WTC11 (cell line): ENCODE results near the gene PLEKHG5. TPM values are rescaled to one million over a fixed set of nuclear protein-coding genes. Genes with fewer than 3 reads are reported as not detected.

Experiments used
- ATAC-seq: fragments of 200-7000 bp; cut with Tn5 transposase; 2 replicates; pipeline ENCODE4 v1.10.0; 2021; ENCODE audit warnings: mild to moderate bottlenecking, moderate library complexity
- CTCF ChIA-PET: fragments of 300-600 bp; sonication (Branson Sonifier 250); formaldehyde crosslinking; loops from one replicate; lab custom pipeline; 2021; ENCODE audit warnings: antibody characterized with exemption; lab: Charles Lee
- POLR2A ChIA-PET: fragments of 350-600 bp; sonication (Branson Sonifier 250); formaldehyde crosslinking; loops from one replicate; lab custom pipeline; 2021; ENCODE audit warnings: antibody characterized with exemption; lab: Charles Lee
- DNase-seq: peaks from one replicate; pipeline ENCODE4 v3.0.0; 2021; ENCODE audit warnings: low spot score
- H3K27ac Mint-ChIP-seq: 2 replicates; pipeline ENCODE4 v1.8.0; 2021; ENCODE audit warnings: mixed read lengths
- H3K27me3 Mint-ChIP-seq: 2 replicates; pipeline ENCODE4 v1.8.0; 2021; ENCODE audit warnings: low read depth, mild to moderate bottlenecking, moderate library complexity, mixed read lengths
- H3K36me3 Mint-ChIP-seq: 2 replicates; pipeline ENCODE4 v1.8.0; 2021; ENCODE audit warnings: mixed read lengths
- H3K4me1 Mint-ChIP-seq: 2 replicates; pipeline ENCODE4 v1.8.0; 2022; ENCODE audit warnings: mixed read lengths
- H3K4me3 Mint-ChIP-seq: 2 replicates; pipeline ENCODE4 v1.8.0; 2021; ENCODE audit warnings: mild to moderate bottlenecking, moderate library complexity, mixed read lengths
- H3K9me3 Mint-ChIP-seq: 2 replicates; pipeline ENCODE4 v1.8.0; 2021; ENCODE audit warnings: mixed read lengths
- CREM ChIP-seq: sonication (generic); formaldehyde crosslinking; IDR thresholded peaks from 2 replicates; pipeline ENCODE4 v1.8.1; 2022; ENCODE audit warnings: mild to moderate bottlenecking, missing genetic modification reagents, moderate library complexity
- GABPB1 ChIP-seq: sonication (generic); formaldehyde crosslinking; IDR thresholded peaks from 2 replicates; pipeline ENCODE4 v1.8.1; 2023; ENCODE audit warnings: mild to moderate bottlenecking, missing genetic modification reagents
- HMGXB4 ChIP-seq: sonication (generic); formaldehyde crosslinking; IDR thresholded peaks from 2 replicates; pipeline ENCODE4 v1.8.1; 2023; ENCODE audit warnings: mild to moderate bottlenecking, moderate library complexity, missing genetic modification reagents
- JUN ChIP-seq: sonication (generic); formaldehyde crosslinking; IDR thresholded peaks from 2 replicates; pipeline ENCODE4 v1.8.0; 2023; ENCODE audit warnings: mild to moderate bottlenecking, missing genetic modification reagents
- MAX ChIP-seq: sonication (generic); formaldehyde crosslinking; IDR thresholded peaks from 2 replicates; pipeline ENCODE4 v1.8.0; 2022; ENCODE audit warnings: mild to moderate bottlenecking, missing genetic modification reagents
- NR3C1 ChIP-seq: sonication (generic); formaldehyde crosslinking; conservative IDR thresholded peaks from 2 replicates; pipeline ENCODE4 v1.8.1; 2023; ENCODE audit warnings: low read depth, mild to moderate bottlenecking, missing genetic modification reagents
- PREB ChIP-seq: sonication (generic); formaldehyde crosslinking; IDR thresholded peaks from 2 replicates; pipeline ENCODE4 v1.8.1; 2022; ENCODE audit warnings: mild to moderate bottlenecking, missing genetic modification reagents, moderate library complexity, borderline replicate concordance
- RELA ChIP-seq: sonication (generic); formaldehyde crosslinking; IDR thresholded peaks from 2 replicates; pipeline ENCODE4 v1.8.1; 2022; ENCODE audit warnings: missing genetic modification reagents, mild to moderate bottlenecking, borderline replicate concordance
- RORB ChIP-seq: fragments of 250-450 bp; sonication (Bioruptor Pico); IDR thresholded peaks from 2 replicates; pipeline ENCODE4 v1.9.0; 2021; ENCODE audit warnings: mild to moderate bottlenecking
- ZBTB21 ChIP-seq: sonication (generic); formaldehyde crosslinking; IDR thresholded peaks from 2 replicates; pipeline ENCODE4 v1.8.1; 2023; ENCODE audit warnings: mild to moderate bottlenecking, missing genetic modification reagents, borderline replicate concordance
- ZNF423 ChIP-seq: fragments of 250-450 bp; sonication (Bioruptor Pico); IDR thresholded peaks from 2 replicates; pipeline ENCODE4 v2.1.2; 2022; ENCODE audit warnings: mild to moderate bottlenecking, moderate library complexity
- total RNA-seq: library from RNA; stranded (reverse); gene quantifications from 3 replicates; pipeline ENCODE4 v1.2.3, GENCODE V29; 2021
- TF ChIP-seq, protein P1 (sequence below): sonication (generic); formaldehyde crosslinking; IDR thresholded peaks from 2 replicates; pipeline ENCODE4 v1.8.1; 2023; ENCODE audit warnings: mild to moderate bottlenecking, missing genetic modification reagents
- TF ChIP-seq, protein P2 (sequence below): fragments of 200-600 bp; IDR thresholded peaks from 2 replicates; pipeline ENCODE4 v1.8.0; 2022; ENCODE audit warnings: antibody characterized with exemption
- TF ChIP-seq, protein P3 (sequence below): sonication (generic); formaldehyde crosslinking; IDR thresholded peaks from 2 replicates; pipeline ENCODE4 v1.8.0; 2023; ENCODE audit warnings: missing genetic modification reagents

PLEKHG5 gene
- total RNA-seq, 1 experiment from 2014 or later: 27.5 TPM

DNA sequence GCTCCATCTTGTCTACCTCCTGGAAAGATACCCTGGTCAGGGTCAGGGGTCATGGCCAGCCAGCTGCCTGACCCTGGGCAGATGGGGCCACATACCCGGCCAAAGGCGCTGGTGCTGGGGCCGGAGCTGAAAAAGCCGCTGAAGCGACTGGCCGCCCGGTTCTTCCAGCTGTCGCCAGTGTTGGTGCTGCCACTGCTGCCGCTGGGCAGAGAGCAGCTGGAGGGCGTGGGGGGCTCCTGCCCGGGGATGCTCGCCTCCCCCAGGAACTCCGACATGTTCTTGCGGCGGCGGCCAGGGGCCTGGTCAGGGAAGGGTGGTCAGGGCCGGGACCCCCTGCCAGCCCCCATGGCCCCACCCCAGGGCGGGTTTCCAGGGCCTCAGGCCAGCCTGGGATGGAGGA lies 18.3 kb downstream of the PLEKHG5 start (continued):
- TF ChIP-seq, protein P1, sequence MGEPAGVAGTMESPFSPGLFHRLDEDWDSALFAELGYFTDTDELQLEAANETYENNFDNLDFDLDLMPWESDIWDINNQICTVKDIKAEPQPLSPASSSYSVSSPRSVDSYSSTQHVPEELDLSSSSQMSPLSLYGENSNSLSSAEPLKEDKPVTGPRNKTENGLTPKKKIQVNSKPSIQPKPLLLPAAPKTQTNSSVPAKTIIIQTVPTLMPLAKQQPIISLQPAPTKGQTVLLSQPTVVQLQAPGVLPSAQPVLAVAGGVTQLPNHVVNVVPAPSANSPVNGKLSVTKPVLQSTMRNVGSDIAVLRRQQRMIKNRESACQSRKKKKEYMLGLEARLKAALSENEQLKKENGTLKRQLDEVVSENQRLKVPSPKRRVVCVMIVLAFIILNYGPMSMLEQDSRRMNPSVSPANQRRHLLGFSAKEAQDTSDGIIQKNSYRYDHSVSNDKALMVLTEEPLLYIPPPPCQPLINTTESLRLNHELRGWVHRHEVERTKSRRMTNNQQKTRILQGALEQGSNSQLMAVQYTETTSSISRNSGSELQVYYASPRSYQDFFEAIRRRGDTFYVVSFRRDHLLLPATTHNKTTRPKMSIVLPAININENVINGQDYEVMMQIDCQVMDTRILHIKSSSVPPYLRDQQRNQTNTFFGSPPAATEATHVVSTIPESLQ (CRISPR knock-in tag): no peak
- TF ChIP-seq NR3C1 (CRISPR knock-in tag) (no peak), MAX (no peak)
- TF ChIP-seq, all 79 proteins: peak for 0

DNA sequence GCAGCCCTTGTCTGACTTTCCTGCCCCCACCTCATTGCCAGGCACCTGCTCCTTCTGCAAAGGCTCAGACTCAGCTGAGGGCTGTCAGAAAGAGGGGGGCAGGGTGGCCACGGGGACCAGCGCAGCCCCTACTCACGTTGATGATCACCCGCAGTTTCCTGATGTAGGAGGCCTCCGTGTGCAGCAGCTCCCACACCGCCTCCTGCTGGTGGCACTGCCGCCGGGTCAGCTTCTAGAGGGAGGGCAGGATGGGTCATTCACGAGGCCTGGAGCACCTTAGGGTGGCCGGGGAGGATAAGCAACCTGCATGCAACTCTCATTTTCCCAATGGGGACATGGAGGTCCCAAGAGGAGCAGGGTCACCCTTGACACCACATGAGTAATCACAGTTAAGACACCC lies 19.1 kb downstream of the PLEKHG5 start:
- no peaks in the 10 kb centered on the region for H3K9me3 Mint-ChIP-seq
- H3K4me3 Mint-ChIP-seq: peak overlapping the region; percentile 41
- CTCF ChIA-PET: interaction anchor here (0.6 to 6.3 kb wide), 25 partner anchors 8 to 385 kb away, joined by 3 to 73 read pairs (median 6); no protein-coding TSS in a partner anchor
- DNase-seq (peak; percentile 68), ATAC-seq (no peak)
- H3K27ac Mint-ChIP-seq: no peak overlapping the region
- 0 out of 2 replicates have a peak, but pooled peaks have one; percentile 1 for TF ChIP-seq HMGXB4
- no peak for TF ChIP-seq GABPB1 (CRISPR knock-in tag)
- TF ChIP-seq, protein P2, sequence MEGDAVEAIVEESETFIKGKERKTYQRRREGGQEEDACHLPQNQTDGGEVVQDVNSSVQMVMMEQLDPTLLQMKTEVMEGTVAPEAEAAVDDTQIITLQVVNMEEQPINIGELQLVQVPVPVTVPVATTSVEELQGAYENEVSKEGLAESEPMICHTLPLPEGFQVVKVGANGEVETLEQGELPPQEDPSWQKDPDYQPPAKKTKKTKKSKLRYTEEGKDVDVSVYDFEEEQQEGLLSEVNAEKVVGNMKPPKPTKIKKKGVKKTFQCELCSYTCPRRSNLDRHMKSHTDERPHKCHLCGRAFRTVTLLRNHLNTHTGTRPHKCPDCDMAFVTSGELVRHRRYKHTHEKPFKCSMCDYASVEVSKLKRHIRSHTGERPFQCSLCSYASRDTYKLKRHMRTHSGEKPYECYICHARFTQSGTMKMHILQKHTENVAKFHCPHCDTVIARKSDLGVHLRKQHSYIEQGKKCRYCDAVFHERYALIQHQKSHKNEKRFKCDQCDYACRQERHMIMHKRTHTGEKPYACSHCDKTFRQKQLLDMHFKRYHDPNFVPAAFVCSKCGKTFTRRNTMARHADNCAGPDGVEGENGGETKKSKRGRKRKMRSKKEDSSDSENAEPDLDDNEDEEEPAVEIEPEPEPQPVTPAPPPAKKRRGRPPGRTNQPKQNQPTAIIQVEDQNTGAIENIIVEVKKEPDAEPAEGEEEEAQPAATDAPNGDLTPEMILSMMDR: 0 out of 2 replicates have a peak, but pooled peaks have one; percentile 27
- peak; percentile 4; the same call in 1 of the 2 replicates for TF ChIP-seq ZNF423
- H3K36me3 Mint-ChIP-seq: peaks cover 24% of the 10 kb centered on the region
- no peaks in the 10 kb centered on the region for H3K27me3 Mint-ChIP-seq
- H3K4me1 Mint-ChIP-seq: peaks cover 34% of the 10 kb centered on the region
- POLR2A ChIA-PET: interaction anchor here (2.0 kb wide), 1 partner anchor 14 kb away, joined by 10 read pairs; no protein-coding TSS in a partner anchor

DNA sequence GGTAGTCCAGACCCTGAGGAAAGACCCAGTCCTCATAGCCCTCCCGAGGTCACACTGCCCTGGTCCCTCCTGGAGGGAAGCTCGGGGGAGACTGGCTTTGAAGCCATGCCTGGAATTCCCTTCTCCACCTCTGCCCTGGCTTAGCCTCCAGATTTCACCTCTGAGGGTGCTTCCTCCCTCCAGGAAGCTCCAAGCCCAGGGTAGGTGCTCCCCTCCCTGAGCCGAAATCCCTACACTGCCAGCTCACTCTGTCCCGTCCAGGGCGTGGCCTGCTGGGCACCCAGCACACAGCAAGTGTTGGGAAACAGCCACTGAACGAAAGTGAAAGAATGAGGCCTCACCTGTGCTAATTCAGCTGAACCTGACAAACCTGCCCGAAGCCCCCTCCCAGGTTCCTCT lies 19.5 kb downstream of the PLEKHG5 start:
- Mint-ChIP-seq H3K27me3 (no peaks in the 10 kb centered on the region), H3K4me3 (peak overlapping the region; percentile 41), H3K9me3 (no peaks in the 10 kb centered on the region), H3K36me3 (peaks cover 24% of the 10 kb centered on the region), H3K4me1 (peaks cover 30% of the 10 kb centered on the region), H3K27ac (no peak overlapping the region)
- ATAC-seq: no peak
- POLR2A ChIA-PET: interaction anchor here (2.0 kb wide), 1 partner anchor 14 kb away, joined by 10 read pairs; no protein-coding TSS in a partner anchor
- CTCF ChIA-PET: interaction anchor here (0.7 to 6.3 kb wide), 24 partner anchors 8 to 384 kb away, joined by 3 to 73 read pairs (median 6); no protein-coding TSS in a partner anchor
- DNase-seq: no peak
- no peak for TF ChIP-seq PREB (CRISPR knock-in tag)
- TF ChIP-seq RORB (CRISPR knock-in tag): no peak
- TF ChIP-seq CREM (CRISPR knock-in tag): no peak
- no peak for TF ChIP-seq RELA (CRISPR knock-in tag)
- no peak for TF ChIP-seq ZBTB21 (CRISPR knock-in tag)
- TF ChIP-seq JUN (CRISPR knock-in tag): no peak
- TF ChIP-seq, protein P3, sequence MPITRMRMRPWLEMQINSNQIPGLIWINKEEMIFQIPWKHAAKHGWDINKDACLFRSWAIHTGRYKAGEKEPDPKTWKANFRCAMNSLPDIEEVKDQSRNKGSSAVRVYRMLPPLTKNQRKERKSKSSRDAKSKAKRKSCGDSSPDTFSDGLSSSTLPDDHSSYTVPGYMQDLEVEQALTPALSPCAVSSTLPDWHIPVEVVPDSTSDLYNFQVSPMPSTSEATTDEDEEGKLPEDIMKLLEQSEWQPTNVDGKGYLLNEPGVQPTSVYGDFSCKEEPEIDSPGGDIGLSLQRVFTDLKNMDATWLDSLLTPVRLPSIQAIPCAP (CRISPR knock-in tag): no peak
